ENCODE results near the gene TRDN. TPM values are rescaled to one million over a fixed set of nuclear protein-coding genes. Genes with fewer than 3 reads are reported as not detected.
"Not testable (repeated sequence)": the region's sequence is repeated elsewhere in the genome, so short reads cannot be mapped to it uniquely, and the experiment has no call there.

TRDN gene
- total RNA-seq, 1 donor from 2014 or later: 370 TPM

GRCh38 chr6:123575188-123575587 lies 61.6 kb downstream of the TRDN start:
- ATAC-seq (ENCODE audit: poor library complexity): no peak
- intact Hi-C loops (cut with DNase I): no loop called here

GRCh38 chr6:123570813-123571684 lies 65.7 kb downstream of the TRDN start:
- DNase-seq (no peak), ATAC-seq (ENCODE audit: poor library complexity) (peak; percentile 57)
- intact Hi-C loops (cut with DNase I): no loop called here

More at GRCh38 chr6:123575188-123575587, 61.6 kb downstream of the TRDN start:
- no peak for DNase-seq

- intact Hi-C loops (cut with DNase I): no loop called here
- ATAC-seq (ENCODE audit: poor library complexity) (peak; percentile 71), DNase-seq (no peak)
Measured at GRCh38 chr6:123569575-123569974, 67.2 kb downstream of the TRDN start.

DNA sequence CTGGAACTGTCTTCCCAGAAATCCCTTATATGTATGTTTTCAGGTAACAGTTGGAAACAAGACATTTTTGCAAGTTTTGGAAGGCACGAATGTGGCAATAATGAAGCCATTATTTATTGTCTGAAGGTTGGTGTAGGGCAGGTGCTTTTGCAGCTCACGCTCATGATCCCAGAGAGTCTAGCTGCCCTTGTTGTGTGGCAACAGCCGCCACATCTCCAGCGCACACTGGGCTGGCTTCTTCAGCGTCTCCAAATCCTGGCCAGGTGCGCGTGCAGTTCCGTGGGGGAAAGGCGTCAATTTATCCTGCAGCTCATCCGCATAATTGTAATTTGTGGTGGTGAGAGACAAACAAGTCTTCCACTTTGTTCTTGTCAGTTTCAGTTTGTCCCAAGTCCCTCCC lies 71.2 kb downstream of the TRDN start:
- intact Hi-C loops (cut with DNase I): no loop called here

DNA sequence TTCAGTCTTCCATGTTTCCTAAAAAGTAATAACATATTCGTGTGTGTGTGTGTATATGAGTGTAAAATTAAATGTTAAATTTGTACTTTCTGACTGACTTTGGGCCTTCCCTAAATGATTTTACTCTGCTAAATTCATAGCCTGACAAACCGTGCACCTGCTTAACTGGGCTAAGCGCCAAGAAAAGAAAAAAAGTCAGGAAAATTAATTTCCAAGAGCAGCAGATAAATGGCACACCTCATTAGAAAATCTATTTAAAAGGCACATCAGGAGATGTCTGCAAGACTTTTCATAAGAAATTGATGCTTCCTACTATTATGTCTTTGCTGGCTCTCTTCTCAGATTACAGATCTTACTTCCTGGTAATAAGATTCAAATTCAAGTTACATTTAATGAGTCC lies 72.4 kb downstream of the TRDN start:
- ATAC-seq (ENCODE audit: poor library complexity): no peak
- intact Hi-C loops (cut with DNase I): no loop called here

More for the DNA sequence above, 71.2 kb downstream of the TRDN start:
- ATAC-seq (ENCODE audit: poor library complexity) (no peak), DNase-seq (no peak)

DNA sequence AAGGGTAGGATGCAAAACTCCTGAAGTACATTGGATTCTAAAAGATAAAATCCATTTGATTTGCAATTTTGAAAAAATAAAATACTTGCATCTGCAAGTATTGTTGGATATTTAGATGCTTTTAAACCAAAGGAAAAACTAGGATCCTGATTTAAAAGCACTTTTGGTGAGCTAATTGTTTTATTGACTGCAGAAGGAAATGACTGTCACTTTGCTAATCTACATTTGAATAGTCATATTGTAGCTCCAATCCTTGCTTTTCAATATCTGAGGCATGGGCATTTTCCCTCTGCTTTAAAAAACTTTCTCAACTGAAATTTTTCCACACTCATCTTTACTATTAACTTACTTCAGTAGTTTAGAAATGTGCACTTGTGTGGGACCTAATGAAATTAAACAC lies 74.1 kb downstream of the TRDN start:
- no peak for ATAC-seq (ENCODE audit: poor library complexity)
- no peak for DNase-seq
- intact Hi-C loops (cut with DNase I): no loop called here

More for the DNA sequence above, 72.4 kb downstream of the TRDN start:
- DNase-seq: no peak

- intact Hi-C loops (cut with DNase I): no loop called here
- ATAC-seq (ENCODE audit: poor library complexity): no peak
- DNase-seq: no peak
Measured at GRCh38 chr6:123562264-123562663, 74.5 kb downstream of the TRDN start.

- not testable (repeated sequence) for DNase-seq
Measured at GRCh38 chr6:123559816-123560215, 76.9 kb downstream of the TRDN start.

DNA sequence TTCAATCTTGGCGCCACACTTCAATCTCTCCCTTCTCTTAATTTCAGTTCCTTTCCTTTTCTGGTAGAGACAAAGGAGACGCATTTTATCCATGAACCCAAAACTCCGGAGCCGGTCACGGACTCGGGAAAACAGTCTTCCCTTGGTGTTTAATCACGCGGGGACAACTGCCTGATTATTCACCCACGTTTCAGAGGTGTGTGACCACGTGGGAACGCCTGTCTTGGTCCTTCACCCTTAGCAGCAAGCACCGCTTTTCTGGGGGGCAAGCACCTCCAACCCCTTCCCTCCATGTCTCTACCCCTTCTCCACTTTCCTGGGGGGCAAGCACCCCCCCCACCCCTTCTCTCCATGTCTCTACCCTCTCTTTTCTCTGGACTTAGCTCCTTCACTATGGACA lies 79.3 kb downstream of the TRDN start:
- DNase-seq; ATAC-seq (ENCODE audit: poor library complexity); intact Hi-C loops (cut with DNase I): not testable (repeated sequence)

More at GRCh38 chr6:123559816-123560215, 76.9 kb downstream of the TRDN start:
- ATAC-seq (ENCODE audit: poor library complexity); intact Hi-C loops (cut with DNase I): not testable (repeated sequence)

GRCh38 chr6:123551939-123552707 lies 84.6 kb downstream of the TRDN start:
- intact Hi-C loops (cut with DNase I): no loop called here
- DNase-seq (no peak), ATAC-seq (ENCODE audit: poor library complexity) (peak; percentile 22)

DNA sequence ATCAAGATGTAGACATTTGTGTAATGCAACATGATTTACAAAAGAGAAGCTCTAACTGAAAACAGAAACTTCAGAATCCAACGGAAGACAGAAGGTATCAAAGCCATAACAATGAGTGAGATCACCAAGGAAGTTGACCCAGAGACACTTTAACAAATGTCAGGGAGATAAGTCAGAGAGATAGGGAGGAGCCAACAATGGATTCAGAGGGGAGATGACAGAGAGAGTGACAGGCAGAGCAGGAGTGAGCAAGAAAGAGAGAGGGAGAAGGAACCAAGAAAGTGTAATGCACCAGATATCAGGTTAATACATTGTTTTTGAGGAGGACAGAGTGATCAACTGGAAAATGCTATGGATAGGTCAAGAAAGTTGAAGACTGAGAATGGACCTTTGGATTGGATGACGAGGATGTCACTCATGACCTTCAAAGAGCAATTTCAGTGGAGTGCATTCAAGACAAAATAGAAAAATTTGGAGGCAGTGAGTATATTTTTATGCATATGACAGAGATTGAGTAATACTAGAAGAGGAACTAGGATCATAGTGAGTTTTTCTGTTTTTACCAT lies 86.6 kb downstream of the TRDN start:
- intact Hi-C loops (cut with DNase I): no loop called here
- DNase-seq (no peak), ATAC-seq (ENCODE audit: poor library complexity) (peak; percentile 24)

GRCh38 chr6:123549476-123549875 lies 87.3 kb downstream of the TRDN start:
- ATAC-seq (ENCODE audit: poor library complexity) (no peak), DNase-seq (no peak)
- intact Hi-C loops (cut with DNase I): no loop called here

DNA sequence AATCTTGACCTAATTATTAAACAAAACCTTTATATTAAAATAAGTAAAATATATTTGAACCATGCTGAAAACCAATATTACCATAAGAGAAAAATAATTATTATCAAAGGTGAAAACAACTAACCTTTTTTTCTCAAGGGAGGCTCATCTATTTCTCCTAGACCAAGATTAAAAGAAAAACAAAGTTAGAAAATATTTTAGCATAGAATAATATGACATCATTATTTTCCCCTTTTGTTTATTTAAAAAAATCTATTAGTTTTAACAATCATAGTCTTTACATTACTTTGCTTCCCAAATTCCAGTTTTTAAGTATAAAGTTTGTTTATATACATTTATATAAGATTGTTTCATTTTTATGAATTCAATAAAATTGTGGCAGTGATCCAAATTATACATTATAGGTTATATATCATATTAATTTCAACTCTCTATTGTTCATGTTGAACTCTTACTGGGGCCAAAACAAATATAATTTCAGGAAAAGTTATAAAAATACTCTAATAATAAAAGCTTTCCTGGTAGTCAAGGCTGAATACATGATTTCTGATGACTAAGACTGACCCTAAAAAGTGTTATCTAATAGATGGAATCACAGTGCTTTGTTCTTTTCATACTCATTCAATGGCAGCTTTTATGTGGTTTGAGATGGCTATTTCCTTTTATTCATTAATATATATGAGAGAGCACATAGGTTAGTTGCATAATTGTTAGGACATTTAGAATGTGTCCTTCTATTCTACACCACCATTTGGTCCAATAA lies 89.4 kb downstream of the TRDN start:
- intact Hi-C loops (cut with DNase I): no loop called here
- DNase-seq: no peak

DNA sequence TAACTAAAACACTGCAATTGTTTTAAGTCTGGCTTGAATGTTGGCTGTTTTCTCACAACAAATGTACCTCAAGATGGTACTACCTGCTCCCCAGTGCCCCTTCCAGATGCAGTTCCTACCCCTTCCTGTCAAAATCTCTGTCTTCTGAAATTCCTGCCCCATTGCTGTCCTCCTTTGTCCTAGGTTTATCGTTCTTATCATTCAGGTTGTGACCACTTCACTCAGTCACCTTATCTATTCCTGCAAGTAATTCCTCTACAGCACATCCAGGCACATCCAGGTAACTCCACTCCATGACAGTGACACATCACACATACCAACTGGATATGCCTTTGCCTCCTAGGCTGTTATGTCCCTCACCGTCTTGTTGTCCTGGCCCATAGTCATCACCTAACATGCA lies 90.2 kb downstream of the TRDN start:
- ATAC-seq (ENCODE audit: poor library complexity) (no peak), DNase-seq (no peak)
- intact Hi-C loops (cut with DNase I): no loop called here

More for the DNA sequence above, 89.4 kb downstream of the TRDN start:
- no peak for ATAC-seq (ENCODE audit: poor library complexity)

GRCh38 chr6:123541462-123541861 lies 95.3 kb downstream of the TRDN start:
- ATAC-seq (ENCODE audit: poor library complexity) (no peak), DNase-seq (no peak)
- intact Hi-C loops (cut with DNase I): no loop called here

- ATAC-seq (ENCODE audit: poor library complexity) (peak; percentile 91), DNase-seq (peak; percentile 37)
- intact Hi-C loops (cut with DNase I): no loop called here
Measured at GRCh38 chr6:123533862-123534648, 102.7 kb downstream of the TRDN start.

- intact Hi-C loops (cut with DNase I): no loop called here
- ATAC-seq (ENCODE audit: poor library complexity) (no peak), DNase-seq (no peak)
Measured at GRCh38 chr6:123529843-123530242, 106.9 kb downstream of the TRDN start.

DNA sequence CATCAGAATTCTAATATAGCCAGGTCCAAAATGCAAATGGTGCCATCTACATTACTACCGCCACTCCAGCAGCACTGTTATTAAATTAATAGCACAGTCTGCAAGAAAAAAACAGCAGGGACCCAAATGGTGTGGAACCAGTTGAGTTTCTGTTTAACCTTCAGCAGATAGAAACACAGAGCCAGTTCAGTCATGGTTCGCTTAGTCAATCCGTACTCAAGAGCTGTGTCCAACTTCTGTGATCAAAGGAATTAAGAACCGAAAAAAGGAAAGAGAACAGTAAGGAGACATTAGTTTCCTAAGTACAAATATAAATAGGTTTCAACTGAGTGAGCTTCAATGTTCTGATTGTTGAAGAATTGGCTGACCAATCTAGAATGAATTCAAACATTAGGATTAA lies 107.7 kb downstream of the TRDN start:
- ATAC-seq (ENCODE audit: poor library complexity) (no peak), DNase-seq (no peak)
- intact Hi-C loops (cut with DNase I): no loop called here

Measured in Right ventricle myocardium superior (tissue), 1 donor.